HG03442 (cell line): ENCODE results near the gene COBL.

Source experiments
- ATAC-seq: cut with Tn5 transposase; IDR thresholded peaks from one replicate; pipeline ENCODE4 v1.9.1; 2021; ENCODE audit warnings: mild to moderate bottlenecking, moderate library complexity; ENCODE audit not compliant: unreplicated experiment

COBL gene

GRCh38 chr7:51328351-51328801 lies 11.8 kb upstream of the COBL start:
- no peak for ATAC-seq

- ATAC-seq = no peak
These were observed 10.7 kb upstream of the COBL start for GRCh38 chr7:51327287-51327717.

- ATAC-seq = no peak
These were observed 10.2 kb upstream of the COBL start for GRCh38 chr7:51326656-51327286.

GRCh38 chr7:51325908-51326307 lies 9.3 kb upstream of the COBL start:
- ATAC-seq = no peak

GRCh38 chr7:51325261-51325676 lies 8.7 kb upstream of the COBL start:
- no peak for ATAC-seq

- ATAC-seq = no peak
These were observed 7.7 kb upstream of the COBL start for GRCh38 chr7:51324206-51324898.

- ATAC-seq = no peak
These were observed 5.4 kb upstream of the COBL start for GRCh38 chr7:51321961-51322515.

GRCh38 chr7:51318886-51319579 lies 2.4 kb upstream of the COBL start:
- no peak for ATAC-seq

- no peak for ATAC-seq
These were observed 1.4 kb upstream of the COBL start for GRCh38 chr7:51318001-51318400.

GRCh38 chr7:51317582-51317910 lies 937 bp upstream of the COBL start:
- no peak for ATAC-seq

GRCh38 chr7:51316262-51316665 lies 345 bp downstream of the COBL start:
- no peak for ATAC-seq

- no peak for ATAC-seq
These were observed 982 bp downstream of the COBL start for GRCh38 chr7:51315393-51316261.

GRCh38 chr7:51314726-51315125 lies 1.9 kb downstream of the COBL start:
- ATAC-seq = no peak

GRCh38 chr7:51313738-51314425 lies 2.7 kb downstream of the COBL start:
- no peak for ATAC-seq

GRCh38 chr7:51312951-51313737 lies 3.5 kb downstream of the COBL start:
- ATAC-seq = no peak

GRCh38 chr7:51311166-51311565 lies 5.4 kb downstream of the COBL start:
- ATAC-seq = no peak

GRCh38 chr7:51310131-51310583 lies 6.5 kb downstream of the COBL start:
- no peak for ATAC-seq

- ATAC-seq = no peak
These were observed 7.1 kb downstream of the COBL start for GRCh38 chr7:51309361-51310130.

GRCh38 chr7:51308696-51309095 lies 7.9 kb downstream of the COBL start:
- no peak for ATAC-seq
